Peyer's patch (tissue), 4 donors: Measurements from ENCODE around the gene ROBO1. TPM values are rescaled to one million over a fixed set of nuclear protein-coding genes. Genes with fewer than 3 reads are reported as not detected.

ENCODE experiments used
- DNase-seq, 3 donors: peaks; one replicate each; pipeline ENCODE4 v3.0.0-alpha.2; 2017 to 2019
- H3K27ac ChIP-seq, 4 donors: fragments of 200-600 bp; sonication (generic); one replicate each; pipeline ENCODE4 v1.5.1; 2016 to 2019
- H3K27me3 ChIP-seq, 2 donors: fragments of 200-600 bp; sonication (generic); one replicate each; pipeline ENCODE4 v1.5.1; 2019
- H3K36me3 ChIP-seq, 3 donors: fragments of 200-600 bp; sonication (generic); one replicate each; pipeline ENCODE4 v1.5.1; 2016 to 2019
- H3K4me1 ChIP-seq, 4 donors: fragments of 200-600 bp; sonication (generic); one replicate each; pipeline ENCODE4 v1.5.1; 2016 to 2019
- H3K4me3 ChIP-seq, 4 donors: fragments of 200-600 bp; sonication (generic); 1 replicate in 3 of 4; 2 replicates in 1 of 4; pipeline ENCODE4 v1.5.1; 2016 to 2019; ENCODE audit warnings: mild to moderate bottlenecking in 1 of 4
- H3K9me3 ChIP-seq, 4 donors: fragments of 200-600 bp; sonication (generic); one replicate each; pipeline ENCODE4 v1.5.1; 2016 to 2019; ENCODE audit warnings: mild to moderate bottlenecking in 1 of 4
- CTCF ChIP-seq, 6 experiments: fragments of 450-650 bp in 4 of 6; fragments of 200-600 bp in 2 of 6; sonication (generic) in 1 of 6; IDR thresholded peaks; one replicate each; pipeline ENCODE4 v1.5.1; 2017 to 2019; ENCODE audit warnings: antibody characterized with exemption in 6 of 6, mild to moderate bottlenecking in 3 of 6, moderate library complexity in 1 of 6
- POLR2A ChIP-seq, 2 donors: fragments of 450-650 bp; IDR thresholded peaks; one replicate each; pipeline ENCODE4 v1.5.1; 2017; ENCODE audit warnings: antibody characterized with exemption in 2 of 2, mild to moderate bottlenecking in 2 of 2, moderate library complexity in 2 of 2
- total RNA-seq, 4 donors: library from RNA; depleted of rRNA; stranded (reverse); fragments of >200 nt; gene quantifications; one replicate each; pipeline ENCODE4 v1.1.0, GENCODE V29; 2016

ROBO1 gene
- total RNA-seq, 4 donors from 2014 or later = 9.5 to 41.3 (median 24.2) TPM

- H3K27ac ChIP-seq = no peak overlapping the region
- no peaks in the 10 kb centered on the region for H3K27me3 ChIP-seq
- no peak for DNase-seq
- no peaks in the 10 kb centered on the region for H3K9me3 ChIP-seq
- H3K4me3 ChIP-seq = no peak overlapping the region
- H3K36me3 ChIP-seq = no peaks in the 10 kb centered on the region
- H3K4me1 ChIP-seq = no peaks in the 10 kb centered on the region
- TF ChIP-seq CTCF (IDR thresholded peaks at IDR 0.05) (no peak), POLR2A (IDR thresholded peaks at IDR 0.05) (no peak)
Measured at GRCh38 chr3:79011821-79012529, 755.8 kb downstream of the ROBO1 start.

GRCh38 chr3:79009861-79010260 is 757.9 kb downstream of the ROBO1 start:
- Histone ChIP-seq H3K4me3 (no peak overlapping the region), H3K27me3 (no peaks in the 10 kb centered on the region), H3K36me3 (no peaks in the 10 kb centered on the region), H3K9me3 (no peaks in the 10 kb centered on the region), H3K4me1 (no peaks in the 10 kb centered on the region), H3K27ac (no peak overlapping the region)
- no peak for DNase-seq
- no peak for TF ChIP-seq CTCF (IDR thresholded peaks at IDR 0.05)
- no peak for TF ChIP-seq POLR2A (IDR thresholded peaks at IDR 0.05)

GRCh38 chr3:79006077-79006476 is 761.7 kb downstream of the ROBO1 start:
- Histone ChIP-seq H3K27ac (no peak overlapping the region), H3K36me3 (no peaks in the 10 kb centered on the region), H3K9me3 (no peaks in the 10 kb centered on the region), H3K4me1 (no peaks in the 10 kb centered on the region), H3K27me3 (no peaks in the 10 kb centered on the region), H3K4me3 (no peak overlapping the region)
- no peak for DNase-seq
- TF ChIP-seq POLR2A (IDR thresholded peaks at IDR 0.05) = no peak
- TF ChIP-seq CTCF (IDR thresholded peaks at IDR 0.05) = no peak

GRCh38 chr3:79005084-79005483 is 762.7 kb downstream of the ROBO1 start:
- no peaks in the 10 kb centered on the region for H3K9me3 ChIP-seq
- H3K27me3 ChIP-seq = no peaks in the 10 kb centered on the region
- no peak for DNase-seq
- TF ChIP-seq POLR2A (IDR thresholded peaks at IDR 0.05) (no peak), CTCF (IDR thresholded peaks at IDR 0.05) (no peak)
- no peaks in the 10 kb centered on the region for H3K4me1 ChIP-seq
- H3K4me3 ChIP-seq = no peak overlapping the region
- H3K36me3 ChIP-seq = no peaks in the 10 kb centered on the region
- no peak overlapping the region for H3K27ac ChIP-seq

GRCh38 chr3:79003994-79004393 is 763.8 kb downstream of the ROBO1 start:
- Histone ChIP-seq H3K27me3 (no peaks in the 10 kb centered on the region), H3K4me1 (no peaks in the 10 kb centered on the region), H3K36me3 (no peaks in the 10 kb centered on the region), H3K27ac (no peak overlapping the region), H3K9me3 (no peaks in the 10 kb centered on the region), H3K4me3 (no peak overlapping the region)
- no peak for DNase-seq
- TF ChIP-seq CTCF (IDR thresholded peaks at IDR 0.05) (no peak), POLR2A (IDR thresholded peaks at IDR 0.05) (no peak)
